GM18867 (cell line): Measurements from ENCODE around the gene HNRNPF.
"Not testable (repeated sequence)": the region's sequence is repeated elsewhere in the genome, so short reads cannot be mapped to it uniquely, and the experiment has no call there.

Experiments
- ATAC-seq: cut with Tn5 transposase; IDR thresholded peaks from one replicate; pipeline ENCODE4 v1.9.1; 2021; ENCODE audit warnings: mild to moderate bottlenecking, moderate library complexity; ENCODE audit not compliant: unreplicated experiment

Gene HNRNPF

GRCh38 chr10:43408710-43409384, at the start of gene HNRNPF:
Gene HNRNPF (minus strand): TSS chr10:43409186. CDS start chr10:43387884, 21,302 bp downstream.
- peak; percentile 66 for ATAC-seq

- ATAC-seq: no peak
Measured at GRCh38 chr10:43458227-43458626, 49.2 kb upstream of the HNRNPF start.

GRCh38 chr10:43456561-43456960, 47.6 kb upstream of the HNRNPF start:
- not testable (repeated sequence) for ATAC-seq

GRCh38 chr10:43454025-43454424, 45.0 kb upstream of the HNRNPF start:
- not testable (repeated sequence) for ATAC-seq

- no peak for ATAC-seq
Measured at GRCh38 chr10:43453266-43453831, 44.4 kb upstream of the HNRNPF start.

GRCh38 chr10:43452356-43452914, 43.4 kb upstream of the HNRNPF start:
- ATAC-seq: no peak

- ATAC-seq: no peak
Measured at GRCh38 chr10:43448742-43449141, 39.8 kb upstream of the HNRNPF start.

- not testable (repeated sequence) for ATAC-seq
Measured at GRCh38 chr10:43446219-43447017, 37.4 kb upstream of the HNRNPF start.

GRCh38 chr10:43444897-43445466, 36.0 kb upstream of the HNRNPF start:
- ATAC-seq: no peak

- no peak for ATAC-seq
Measured at GRCh38 chr10:43444323-43444722, 35.3 kb upstream of the HNRNPF start.

- ATAC-seq: no peak
Measured at GRCh38 chr10:43440463-43441134, 31.6 kb upstream of the HNRNPF start.

- ATAC-seq: no peak
Measured at GRCh38 chr10:43437141-43437870, 28.3 kb upstream of the HNRNPF start.

GRCh38 chr10:43436291-43437140, 27.5 kb upstream of the HNRNPF start, which contains the start of gene ZNF487:
Gene ZNF487 (plus strand): TSS chr10:43437111. CDS start chr10:43475814, 38,703 bp downstream.
- peak; percentile 94 for ATAC-seq

GRCh38 chr10:43430926-43431663, 22.1 kb upstream of the HNRNPF start:
- no peak for ATAC-seq

GRCh38 chr10:43427166-43427825, 18.3 kb upstream of the HNRNPF start:
- ATAC-seq: peak; percentile 85

- not testable (repeated sequence) for ATAC-seq
Measured at GRCh38 chr10:43426476-43426875, 17.5 kb upstream of the HNRNPF start.

- no peak for ATAC-seq
Measured at GRCh38 chr10:43424416-43424815, 15.4 kb upstream of the HNRNPF start.

- ATAC-seq: not testable (repeated sequence)
Measured at GRCh38 chr10:43421944-43422343, 13.0 kb upstream of the HNRNPF start.
